Fibroblast of lung (primary cell): ENCODE data around the gene HTT-AS. TPM values are rescaled to one million over a fixed set of nuclear protein-coding genes. Genes with fewer than 3 reads are reported as not detected.

Experiments
- DNase-seq, 2 donors: peaks; one replicate each; pipeline versions ENCODE4 v3.0.0 to v3.0.0-alpha.2; 2010; ENCODE audit warnings: low read depth in 2 of 2
- H2AFZ ChIP-seq: 2 replicates; pipeline ENCODE4 v1.5.1; 2012; ENCODE audit warnings: low read length, control low read depth, inconsistent platforms
- H3K27ac ChIP-seq: 2 replicates; pipeline ENCODE4 v1.5.1; 2011; ENCODE audit warnings: low read length, control low read depth; ENCODE audit not compliant: insufficient read depth
- H3K27me3 ChIP-seq: 2 replicates; pipeline ENCODE4 v1.5.1; 2011; ENCODE audit warnings: mild to moderate bottlenecking, low read length; ENCODE audit not compliant: control insufficient read depth, insufficient read depth
- H3K36me3 ChIP-seq: 2 replicates; pipeline ENCODE4 v1.5.1; 2011; ENCODE audit warnings: low read length; ENCODE audit not compliant: control insufficient read depth, insufficient read depth
- H3K4me1 ChIP-seq: 2 replicates; pipeline ENCODE4 v1.5.1; 2011; ENCODE audit warnings: low read length; ENCODE audit not compliant: control insufficient read depth, insufficient read depth; ENCODE audit errors: extremely low read depth
- H3K4me2 ChIP-seq: 2 replicates; pipeline ENCODE4 v1.5.1; 2011; ENCODE audit warnings: low read length, control low read depth; ENCODE audit not compliant: insufficient read depth; ENCODE audit errors: extremely low read depth
- H3K4me3 ChIP-seq, 4 experiments: fragments of 200-600 bp in 1 of 4; sonication (generic) in 1 of 4; replicated peaks in 1 of 4; 2 replicates each; pipeline ENCODE4 v1.5.1; 2011 to 2016; ENCODE audit warnings: low read length in 4 of 4, low read depth in 3 of 4, mild to moderate bottlenecking in 3 of 4, control low read depth in 2 of 4, inconsistent platforms in 1 of 4, mixed read lengths in 1 of 4; ENCODE audit not compliant: insufficient read depth in 1 of 4; ENCODE audit errors: control extremely low read depth in 1 of 4
- H3K79me2 ChIP-seq: 2 replicates; pipeline ENCODE4 v1.5.1; 2012; ENCODE audit warnings: mild to moderate bottlenecking, low read length, inconsistent platforms; ENCODE audit not compliant: control insufficient read depth, insufficient read depth
- H3K9ac ChIP-seq: 2 replicates; pipeline ENCODE4 v1.5.1; 2011; ENCODE audit warnings: mild to moderate bottlenecking, low read length, control low read depth; ENCODE audit not compliant: insufficient read depth
- H3K9me3 ChIP-seq: 2 replicates; pipeline ENCODE4 v1.5.1; 2012; ENCODE audit warnings: low read depth, low read length; ENCODE audit not compliant: control insufficient read depth, insufficient read depth
- H4K20me1 ChIP-seq: 2 replicates; pipeline ENCODE4 v1.5.1; 2011; ENCODE audit warnings: low read length; ENCODE audit not compliant: control insufficient read depth, insufficient read depth; ENCODE audit errors: extremely low read depth
- EZH2 ChIP-seq: IDR thresholded peaks from 2 replicates; pipeline ENCODE4 v1.5.1; 2012; ENCODE audit warnings: low read length, control low read depth, mild to moderate bottlenecking; ENCODE audit errors: missing control alignments
- polyA plus RNA-seq, 2 donors: library from polyadenylated mRNA; depleted of rRNA in 1 of 2; stranded (reverse) in 1 of 2; unstranded in 1 of 2; fragments of >200 nt; gene quantifications; 2 replicates each; pipeline ENCODE4 v1.2.1, GENCODE V29; 2011 to 2012; ENCODE audit warnings: missing spikeins in 1 of 2
- total RNA-seq: library from RNA; depleted of rRNA; stranded (reverse); fragments of >200 nt; gene quantifications from 2 replicates; pipeline ENCODE4 v1.2.1, GENCODE V29; 2014
- TF ChIP-seq, protein P1 (sequence below), 2 donors: IDR thresholded peaks in 1 of 2; conservative IDR thresholded peaks in 1 of 2; 1 replicate in 1 of 2; 2 replicates in 1 of 2; pipeline ENCODE4 v1.5.1; 2011 to 2012; ENCODE audit warnings: low read length in 2 of 2, control low read depth in 1 of 2, inconsistent platforms in 1 of 2, low read depth in 1 of 2, mild to moderate bottlenecking in 1 of 2

Gene HTT-AS
- total and polyA plus RNA-seq, 2 donors (not counting 1 experiment from before 2014, with no cell fraction given), result not detected

GRCh38 chr4:3087115-3087797 lies 12.9 kb upstream of the HTT-AS start:
- no peak for DNase-seq
- H3K79me2 ChIP-seq, result peaks cover 15% of the 10 kb centered on the region
- H3K36me3 ChIP-seq, result no peaks in the 10 kb centered on the region
- no peaks in the 10 kb centered on the region for H3K4me1 ChIP-seq
- H3K9me3 ChIP-seq, result no peaks in the 10 kb centered on the region
- peaks cover under 1% of the 10 kb centered on the region for H4K20me1 ChIP-seq
- TF ChIP-seq, protein P1, sequence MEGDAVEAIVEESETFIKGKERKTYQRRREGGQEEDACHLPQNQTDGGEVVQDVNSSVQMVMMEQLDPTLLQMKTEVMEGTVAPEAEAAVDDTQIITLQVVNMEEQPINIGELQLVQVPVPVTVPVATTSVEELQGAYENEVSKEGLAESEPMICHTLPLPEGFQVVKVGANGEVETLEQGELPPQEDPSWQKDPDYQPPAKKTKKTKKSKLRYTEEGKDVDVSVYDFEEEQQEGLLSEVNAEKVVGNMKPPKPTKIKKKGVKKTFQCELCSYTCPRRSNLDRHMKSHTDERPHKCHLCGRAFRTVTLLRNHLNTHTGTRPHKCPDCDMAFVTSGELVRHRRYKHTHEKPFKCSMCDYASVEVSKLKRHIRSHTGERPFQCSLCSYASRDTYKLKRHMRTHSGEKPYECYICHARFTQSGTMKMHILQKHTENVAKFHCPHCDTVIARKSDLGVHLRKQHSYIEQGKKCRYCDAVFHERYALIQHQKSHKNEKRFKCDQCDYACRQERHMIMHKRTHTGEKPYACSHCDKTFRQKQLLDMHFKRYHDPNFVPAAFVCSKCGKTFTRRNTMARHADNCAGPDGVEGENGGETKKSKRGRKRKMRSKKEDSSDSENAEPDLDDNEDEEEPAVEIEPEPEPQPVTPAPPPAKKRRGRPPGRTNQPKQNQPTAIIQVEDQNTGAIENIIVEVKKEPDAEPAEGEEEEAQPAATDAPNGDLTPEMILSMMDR (conservative IDR thresholded peaks at IDR 0.05 in 1 of 2, IDR thresholded peaks at IDR 0.05 in 1 of 2; ENCODE audit: low read depth in 1 of 2, low read length in 2 of 2), result no peak
- H3K27me3 ChIP-seq, result no peaks in the 10 kb centered on the region
- no peak overlapping the region for H2AFZ ChIP-seq
- H3K4me3 ChIP-seq, result no peak overlapping the region
- no peak overlapping the region for H3K4me2 ChIP-seq
- H3K9ac ChIP-seq, result no peak overlapping the region
- no peak overlapping the region for H3K27ac ChIP-seq

DNA sequence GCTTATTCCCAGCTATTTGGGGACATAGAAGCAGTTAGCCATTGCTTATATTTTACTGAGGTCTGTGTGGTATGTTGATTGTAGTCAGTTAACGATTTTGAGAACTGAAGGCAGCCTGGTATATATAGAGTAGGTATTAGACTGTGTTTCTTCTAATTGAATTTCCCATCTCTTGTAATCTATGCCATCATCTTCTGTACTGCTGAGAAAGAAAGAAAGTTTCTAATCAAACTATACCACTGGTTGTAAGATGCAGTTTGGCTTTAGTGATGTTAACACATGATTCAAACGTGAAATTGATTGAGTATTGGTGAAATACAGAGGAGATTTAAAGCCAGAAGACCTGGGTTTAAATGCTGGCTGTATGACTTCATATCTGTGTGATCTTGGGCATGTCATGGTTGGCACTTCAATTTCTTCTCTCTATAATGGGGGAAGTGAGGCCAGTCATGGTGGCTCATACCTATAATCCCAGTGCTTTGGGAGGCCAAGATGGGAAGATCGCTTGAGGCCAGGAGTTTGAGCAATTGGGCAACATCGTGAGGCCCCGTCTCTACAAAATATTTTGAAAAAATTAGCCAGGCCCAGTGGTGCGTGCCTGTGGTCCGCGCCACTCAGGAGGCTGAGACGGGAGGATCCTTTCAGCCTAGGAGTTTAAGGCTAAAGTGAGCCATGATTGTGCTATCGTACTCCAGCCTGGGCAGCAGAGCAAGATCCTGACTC lies 11.8 kb upstream of the HTT-AS start:
- Histone ChIP-seq H3K4me1 (no peaks in the 10 kb centered on the region), H3K9me3 (no peaks in the 10 kb centered on the region), H4K20me1 (peaks cover 1% of the 10 kb centered on the region), H3K4me2 (no peak overlapping the region), H3K4me3 (no peak overlapping the region), H3K27me3 (no peaks in the 10 kb centered on the region), H3K36me3 (no peaks in the 10 kb centered on the region), H3K9ac (no peak overlapping the region), H3K27ac (no peak overlapping the region), H2AFZ (no peak overlapping the region), H3K79me2 (peaks cover 18% of the 10 kb centered on the region)
- no peak for DNase-seq
- TF ChIP-seq EZH2, result no peak
- TF ChIP-seq, protein P1 (conservative IDR thresholded peaks at IDR 0.05 in 1 of 2, IDR thresholded peaks at IDR 0.05 in 1 of 2; ENCODE audit: low read depth in 1 of 2, low read length in 2 of 2), result no peak

- H4K20me1 ChIP-seq, result peaks cover 1% of the 10 kb centered on the region
- H2AFZ ChIP-seq, result no peak overlapping the region
- H3K4me1 ChIP-seq, result no peaks in the 10 kb centered on the region
- H3K9me3 ChIP-seq, result no peaks in the 10 kb centered on the region
- no peak overlapping the region for H3K4me3 ChIP-seq
- no peak for TF ChIP-seq EZH2
- TF ChIP-seq, protein P1 (conservative IDR thresholded peaks at IDR 0.05 in 1 of 2, IDR thresholded peaks at IDR 0.05 in 1 of 2; ENCODE audit: low read depth in 1 of 2, low read length in 2 of 2), result no peak
- no peak overlapping the region for H3K27ac ChIP-seq
- H3K27me3 ChIP-seq, result no peaks in the 10 kb centered on the region
- no peaks in the 10 kb centered on the region for H3K36me3 ChIP-seq
- no peak overlapping the region for H3K9ac ChIP-seq
- no peak for DNase-seq
- peaks cover 30% of the 10 kb centered on the region for H3K79me2 ChIP-seq
- no peak overlapping the region for H3K4me2 ChIP-seq
Measured at GRCh38 chr4:3083732-3084131, 9.4 kb upstream of the HTT-AS start.
